Activated CD4-positive, alpha-beta memory T cell treated with anti-CD3 and anti-CD28 coated beads for 36 hours (primary cell): ENCODE data around the gene DCAF12L1. TPM values are rescaled to one million over a fixed set of nuclear protein-coding genes. Genes with fewer than 3 reads are reported as not detected.

ENCODE experiments used
- CTCF ChIA-PET: fragments of 350-600 bp; sonication (Branson Sonifier 250); formaldehyde crosslinking; loops from one replicate; lab custom pipeline; 2021; ENCODE audit warnings: antibody characterized with exemption, inconsistent platforms; lab: Charles Lee
- POLR2A ChIA-PET: fragments of 350-600 bp; sonication (Branson Sonifier 250); formaldehyde crosslinking; loops from one replicate; lab custom pipeline; 2021; ENCODE audit warnings: antibody characterized with exemption; lab: Charles Lee
- DNase-seq: peaks from one replicate; pipeline ENCODE4 v3.0.0-alpha.2; 2020
- H3K27ac Mint-ChIP-seq: one replicate; pipeline ENCODE4 v1.8.0; 2021; ENCODE audit warnings: mixed read lengths
- H3K27me3 Mint-ChIP-seq: one replicate; pipeline ENCODE4 v1.8.0; 2021; ENCODE audit warnings: mixed read lengths
- H3K36me3 Mint-ChIP-seq: one replicate; pipeline ENCODE4 v1.8.0; 2021; ENCODE audit warnings: mixed read lengths
- H3K4me1 Mint-ChIP-seq: one replicate; pipeline ENCODE4 v1.8.0; 2021; ENCODE audit warnings: low read depth, mixed read lengths
- H3K4me3 Mint-ChIP-seq: one replicate; pipeline ENCODE4 v1.8.0; 2021; ENCODE audit warnings: mild to moderate bottlenecking, mixed read lengths
- H3K9me3 Mint-ChIP-seq: one replicate; pipeline ENCODE4 v1.8.0; 2021; ENCODE audit warnings: mixed read lengths
- intact Hi-C: fragments of 100-400 bp; cut with micrococcal nuclease; formaldehyde crosslinking; loops from one replicate; pipeline ENCODE4 v1.15.1; 2023
- total RNA-seq, 2 experiments: library from RNA; stranded (reverse); gene quantifications; one replicate each; pipeline ENCODE4 v1.2.3, GENCODE V29; 2021

The DCAF12L1 gene
- not detected for total RNA-seq

DNA sequence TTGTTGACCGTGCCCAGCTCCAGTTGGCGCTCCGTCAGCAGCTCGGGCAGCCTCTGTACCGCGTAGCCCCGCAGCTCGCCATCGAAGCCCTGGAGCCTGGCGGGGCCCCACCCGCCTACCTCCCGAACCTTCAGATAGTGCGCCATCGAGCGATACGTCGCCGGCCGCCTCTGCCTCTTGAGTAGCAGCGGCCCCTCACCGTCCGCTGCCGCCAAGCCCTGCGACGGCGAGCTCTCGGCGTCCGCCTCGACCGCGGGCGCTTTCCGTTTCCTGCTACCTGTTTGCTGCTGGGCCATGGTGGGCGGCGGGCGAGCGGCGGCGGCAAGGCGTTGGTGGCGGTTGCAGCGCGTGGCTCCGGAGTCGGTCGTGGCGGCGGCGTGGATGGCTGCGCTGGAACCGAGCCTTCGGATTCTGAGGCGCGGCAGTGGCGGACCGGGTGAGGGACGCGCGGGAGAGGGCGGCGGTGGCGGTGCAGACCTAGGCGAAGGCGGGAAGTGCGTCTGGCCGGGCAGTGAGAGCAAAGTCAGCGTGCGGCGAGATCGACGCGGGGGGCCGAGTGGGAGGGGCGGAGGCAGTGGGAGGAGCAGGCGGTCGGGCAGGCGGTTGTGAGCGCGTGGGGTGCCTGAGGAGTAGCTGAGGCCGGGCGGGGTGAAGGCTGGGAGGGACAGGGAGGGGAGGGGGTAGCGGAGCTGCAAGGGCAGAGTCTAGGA lies at the start of gene DCAF12L1:
Gene DCAF12L1, minus strand, starts transcription at position 502 of the 710 bp plus-strand sequence. Its CDS starts 206 bp downstream, at position 296.
- ChIA-PET CTCF (no interaction called here), POLR2A (no interaction called here)
- Mint-ChIP-seq H3K4me1 (no peaks in the 10 kb centered on the region), H3K9me3 (no peaks in the 10 kb centered on the region), H3K27me3 (no peaks in the 10 kb centered on the region), H3K36me3 (no peaks in the 10 kb centered on the region), H3K4me3 (no peak within 1 kb of the TSS), H3K27ac (no peak within 1 kb of the TSS)
- no peak for DNase-seq
- intact Hi-C loops: no loop called here

DNA sequence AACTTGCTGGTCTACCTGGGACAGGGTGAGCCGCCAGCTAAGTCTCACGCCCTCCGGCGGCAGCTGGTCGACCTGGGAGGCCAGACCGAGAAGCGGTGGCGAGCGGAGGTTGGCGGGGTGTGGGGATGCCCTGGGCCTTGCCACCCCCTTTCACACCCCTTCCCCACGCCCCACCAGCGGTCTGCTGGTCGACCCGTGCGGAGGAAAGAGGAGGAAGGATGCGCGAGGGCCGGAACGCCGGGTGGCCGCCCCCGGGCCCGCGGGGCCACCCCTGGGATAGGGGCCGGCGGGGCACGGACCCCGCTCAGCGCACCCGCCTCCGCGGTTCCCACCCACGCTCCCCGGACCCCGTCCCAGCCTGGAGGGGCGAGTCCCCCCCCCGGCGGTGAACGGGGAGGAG lies 28.3 kb upstream of the DCAF12L1 start:
- Mint-ChIP-seq H3K36me3 (no peaks in the 10 kb centered on the region), H3K27ac (no peak overlapping the region), H3K9me3 (no peaks in the 10 kb centered on the region), H3K4me3 (no peak overlapping the region), H3K4me1 (no peaks in the 10 kb centered on the region), H3K27me3 (no peaks in the 10 kb centered on the region)
- intact Hi-C loops: no loop called here
- DNase-seq: no peak
- CTCF ChIA-PET: no interaction called here
- POLR2A ChIA-PET: no interaction called here

DNA sequence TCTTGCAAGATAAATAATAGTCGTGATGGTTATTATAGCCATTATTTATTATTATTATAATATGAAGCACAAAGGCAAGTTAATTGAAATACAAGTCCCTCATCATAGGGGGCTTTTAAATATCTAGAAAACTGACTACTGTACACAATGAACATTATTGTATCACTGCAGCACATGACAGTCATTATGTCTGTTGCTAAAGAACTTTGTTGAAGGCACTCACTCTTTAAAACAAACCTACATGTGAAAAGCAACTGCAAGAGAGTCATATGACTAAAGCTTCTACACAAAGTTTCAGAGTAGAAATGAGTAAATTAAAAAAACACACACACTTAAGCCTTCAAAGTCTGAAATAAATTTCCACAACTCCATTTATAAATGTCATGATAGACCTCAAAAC lies 23.3 kb upstream of the DCAF12L1 start:
- CTCF ChIA-PET: no interaction called here
- no peaks in the 10 kb centered on the region for H3K4me1 Mint-ChIP-seq

DNA sequence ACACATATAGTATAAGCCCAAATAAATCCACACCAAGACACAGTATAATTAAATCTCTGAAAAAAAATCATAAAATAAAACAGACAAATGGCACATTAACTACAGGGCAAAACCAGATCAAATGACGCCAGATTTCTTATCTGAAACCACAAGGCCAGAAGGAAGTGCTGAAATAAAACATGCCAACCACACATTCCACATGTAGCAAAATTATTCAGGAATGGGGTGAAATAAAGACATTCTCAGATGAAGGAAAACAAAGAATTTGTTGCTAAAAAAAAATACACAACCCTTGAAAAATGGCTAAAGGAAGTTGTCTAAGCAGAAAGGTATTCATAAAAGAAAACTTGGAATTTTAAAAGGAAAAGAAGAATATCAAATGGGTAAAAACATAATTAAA lies 4.5 kb upstream of the DCAF12L1 start:
- CTCF ChIA-PET: no interaction called here
- H3K4me3 Mint-ChIP-seq: no peak overlapping the region
- intact Hi-C loops: no loop called here

More for the DNA sequence above, 23.3 kb upstream of the DCAF12L1 start:
- DNase-seq: no peak
- POLR2A ChIA-PET: no interaction called here
- Mint-ChIP-seq H3K9me3 (no peaks in the 10 kb centered on the region), H3K27ac (no peak overlapping the region), H3K36me3 (no peaks in the 10 kb centered on the region), H3K27me3 (no peaks in the 10 kb centered on the region), H3K4me3 (no peak overlapping the region)
- intact Hi-C loops: no loop called here

DNA sequence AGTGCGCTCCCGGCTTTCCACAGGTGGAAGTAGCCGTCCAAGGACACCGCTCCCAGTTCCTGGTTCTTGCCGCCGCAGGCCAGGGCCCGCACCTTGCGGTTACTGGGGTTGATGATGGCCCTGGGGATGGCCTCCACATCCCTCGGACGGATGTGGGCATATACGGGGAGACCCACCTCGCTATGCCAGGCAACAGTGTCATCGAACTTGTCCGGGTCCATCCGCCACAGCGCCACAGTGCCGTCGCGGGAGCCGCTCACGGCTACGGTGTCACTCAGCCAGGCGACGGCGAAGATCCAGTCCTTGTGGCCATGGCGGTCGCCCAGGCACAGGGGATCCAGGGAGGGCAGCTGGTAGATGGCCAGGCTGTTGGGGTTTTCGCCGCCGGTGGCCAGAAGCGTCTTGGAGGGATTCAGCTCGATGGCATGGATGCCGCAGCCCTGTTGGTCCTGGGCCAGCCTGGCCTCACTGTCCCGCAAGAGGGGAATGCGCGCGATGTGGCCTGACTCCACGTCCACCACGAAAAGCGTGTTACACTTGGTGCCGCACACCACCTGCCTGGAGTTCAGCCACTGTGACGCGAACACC lies 795 bp downstream of the DCAF12L1 start:
- CTCF ChIA-PET: no interaction called here
- Mint-ChIP-seq H3K4me3 (no peak overlapping the region), H3K9me3 (no peaks in the 10 kb centered on the region), H3K4me1 (no peaks in the 10 kb centered on the region), H3K36me3 (no peaks in the 10 kb centered on the region), H3K27ac (no peak overlapping the region), H3K27me3 (no peaks in the 10 kb centered on the region)
- intact Hi-C loops: no loop called here
- DNase-seq: no peak
- POLR2A ChIA-PET: no interaction called here

More for the DNA sequence above, 4.5 kb upstream of the DCAF12L1 start:
- Mint-ChIP-seq H3K9me3 (no peaks in the 10 kb centered on the region), H3K27me3 (no peaks in the 10 kb centered on the region), H3K36me3 (no peaks in the 10 kb centered on the region), H3K4me1 (no peaks in the 10 kb centered on the region), H3K27ac (no peak overlapping the region)
- no peak for DNase-seq
- POLR2A ChIA-PET: no interaction called here

DNA sequence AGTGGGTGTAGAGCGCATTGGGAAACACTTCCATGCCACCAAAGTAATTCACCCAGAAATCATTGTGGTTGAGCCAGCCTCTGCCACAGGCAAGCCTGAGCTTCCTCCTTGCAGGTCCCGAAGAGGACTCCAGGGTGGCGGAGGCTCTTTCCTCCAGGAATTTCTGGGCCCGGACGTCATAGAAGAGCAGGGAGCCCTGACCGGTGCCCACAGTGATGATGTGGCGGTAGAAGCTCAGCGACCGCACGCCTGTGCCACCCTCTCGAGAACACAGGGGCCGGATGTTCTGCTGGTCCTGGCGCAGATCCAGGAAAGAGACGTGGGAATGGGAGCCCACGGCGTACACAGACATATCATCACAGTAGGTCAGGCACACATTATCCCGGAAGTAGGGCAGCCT lies 1.3 kb downstream of the DCAF12L1 start:
- Mint-ChIP-seq H3K4me1 (no peaks in the 10 kb centered on the region), H3K36me3 (no peaks in the 10 kb centered on the region), H3K27me3 (no peaks in the 10 kb centered on the region), H3K9me3 (no peaks in the 10 kb centered on the region), H3K4me3 (no peak overlapping the region), H3K27ac (no peak overlapping the region)
- ChIA-PET POLR2A (no interaction called here), CTCF (no interaction called here)
- DNase-seq: no peak
- intact Hi-C loops: no loop called here

DNA sequence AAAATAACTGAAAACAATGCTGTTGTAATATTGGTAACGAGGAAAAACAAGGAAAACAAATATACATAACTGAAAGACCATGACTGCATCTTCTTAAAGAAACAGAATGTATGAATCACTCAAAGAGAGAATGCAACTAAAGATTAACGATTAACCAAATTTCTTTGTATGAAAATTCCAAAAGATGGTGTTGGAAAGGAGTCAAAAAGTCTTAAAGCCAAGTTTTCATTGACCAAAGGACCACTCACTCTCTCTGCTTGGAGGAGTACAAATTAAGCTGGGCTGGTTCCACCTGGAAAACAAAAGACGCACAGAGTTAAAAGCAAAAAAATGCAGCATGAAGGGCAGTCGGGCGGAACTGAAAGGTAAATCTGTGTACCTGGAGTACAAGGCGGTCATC lies 1.8 kb downstream of the DCAF12L1 start:
- Mint-ChIP-seq H3K4me3 (no peak overlapping the region), H3K4me1 (no peaks in the 10 kb centered on the region), H3K27me3 (no peaks in the 10 kb centered on the region), H3K9me3 (no peaks in the 10 kb centered on the region), H3K27ac (no peak overlapping the region), H3K36me3 (no peaks in the 10 kb centered on the region)
- intact Hi-C loops: no loop called here
- no peak for DNase-seq
- ChIA-PET POLR2A (no interaction called here), CTCF (no interaction called here)

DNA sequence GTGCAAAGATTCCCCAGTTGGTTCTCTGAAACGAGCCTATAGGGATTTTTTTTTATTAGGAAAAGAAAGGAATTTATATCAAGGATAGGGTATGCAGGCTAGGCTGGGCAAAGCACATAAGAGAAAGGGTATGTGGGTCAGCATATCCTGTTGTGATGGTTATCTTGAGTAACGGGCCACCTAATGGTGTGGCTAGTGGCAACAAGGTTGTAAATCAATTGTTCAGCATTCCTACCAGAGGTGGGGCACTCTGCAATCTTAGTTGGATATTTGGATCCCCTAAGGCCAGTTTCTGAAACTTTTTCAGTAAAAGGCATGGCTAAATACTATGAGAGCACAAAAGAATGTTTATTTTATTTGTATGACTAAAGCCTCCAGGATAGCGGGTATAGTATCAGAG lies 42.7 kb downstream of the DCAF12L1 start:
- H3K36me3 Mint-ChIP-seq: no peaks in the 10 kb centered on the region
- POLR2A ChIA-PET: no interaction called here
- H3K4me3 Mint-ChIP-seq: no peak overlapping the region
- intact Hi-C loops: no loop called here
- H3K27me3 Mint-ChIP-seq: no peaks in the 10 kb centered on the region
- H3K4me1 Mint-ChIP-seq: no peaks in the 10 kb centered on the region
- no peaks in the 10 kb centered on the region for H3K9me3 Mint-ChIP-seq
- no peak for DNase-seq
- H3K27ac Mint-ChIP-seq: no peak overlapping the region
- CTCF ChIA-PET: no interaction called here
